NCI-H345 (cell line): ENCODE measurements around the gene JMJD1C.
"Not testable (repeated sequence)": the region's sequence is repeated elsewhere in the genome, so short reads cannot be mapped to it uniquely, and the experiment has no call there.

Experiments
- DNase-seq: peaks from one replicate; lab custom pipeline; 2025; lab: John Stamatoyannopoulos, UW

JMJD1C gene

DNA sequence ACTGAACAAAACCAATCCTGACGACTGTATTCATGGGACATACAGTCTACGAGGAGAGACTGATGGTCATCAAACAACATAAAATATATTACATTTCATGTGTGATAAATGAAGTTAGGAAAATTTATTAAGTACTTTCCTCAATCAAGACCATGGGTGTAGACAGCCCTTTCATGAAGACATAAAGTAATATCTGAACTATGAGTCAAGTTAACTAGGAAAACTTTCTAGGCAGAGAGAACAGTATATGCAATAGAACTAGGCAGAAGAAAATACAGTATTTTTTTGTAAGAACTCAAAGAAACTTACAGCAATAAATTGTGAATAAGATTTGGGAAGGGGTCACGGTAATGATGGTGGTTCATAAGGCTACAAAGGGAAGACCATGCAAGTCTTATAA, 112.8 kb downstream of the JMJD1C start:
- DNase-seq: no peak

DNA sequence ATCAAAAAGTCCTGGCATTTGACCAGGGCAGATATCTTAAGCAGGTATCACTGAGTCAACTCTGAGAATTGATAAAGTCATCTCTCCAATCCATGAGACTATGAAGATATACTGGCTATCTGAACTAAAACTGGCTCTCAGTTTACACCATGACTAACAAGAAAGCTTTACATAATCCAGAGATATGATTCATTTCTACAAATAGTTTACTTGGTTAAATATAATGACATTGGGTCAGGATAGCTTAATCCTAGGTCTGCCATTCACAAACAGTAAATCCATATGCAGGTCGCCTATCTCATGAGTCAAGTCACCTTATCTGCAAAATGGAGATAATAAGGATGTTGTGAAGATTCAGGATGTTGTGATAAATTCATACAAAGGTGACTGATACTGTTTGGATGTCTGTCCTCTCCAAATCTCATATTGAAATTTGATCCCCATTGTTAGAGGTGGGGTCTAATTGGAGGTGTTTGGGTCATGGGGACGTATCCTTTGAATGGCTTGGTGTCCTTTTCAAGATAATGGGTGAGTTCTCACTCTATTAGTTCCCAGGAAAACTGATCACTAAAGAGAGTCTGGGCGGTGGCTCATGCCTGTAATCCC, 117.4 kb downstream of the JMJD1C start:
- DNase-seq: no peak

DNA sequence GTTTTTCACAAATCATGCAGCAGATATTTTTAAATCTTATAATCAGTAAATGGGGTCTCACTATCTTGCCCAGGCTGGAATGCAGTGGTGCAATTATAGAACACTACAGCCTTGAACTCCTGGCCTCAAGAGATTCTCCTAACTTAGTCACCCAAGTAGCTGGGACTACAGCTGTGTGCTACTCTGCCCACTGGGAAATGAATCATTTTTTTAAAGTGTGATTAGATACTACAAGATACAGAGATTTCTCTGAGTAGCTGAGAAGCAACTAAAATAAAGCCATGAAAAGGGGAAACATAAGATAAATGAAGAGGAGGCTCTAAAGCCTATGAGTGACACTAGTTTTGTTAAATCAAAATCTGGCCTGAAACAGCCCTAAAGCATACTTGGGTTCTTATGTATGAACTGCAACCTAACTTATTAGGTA, 119.7 kb downstream of the JMJD1C start:
- no peak for DNase-seq

DNA sequence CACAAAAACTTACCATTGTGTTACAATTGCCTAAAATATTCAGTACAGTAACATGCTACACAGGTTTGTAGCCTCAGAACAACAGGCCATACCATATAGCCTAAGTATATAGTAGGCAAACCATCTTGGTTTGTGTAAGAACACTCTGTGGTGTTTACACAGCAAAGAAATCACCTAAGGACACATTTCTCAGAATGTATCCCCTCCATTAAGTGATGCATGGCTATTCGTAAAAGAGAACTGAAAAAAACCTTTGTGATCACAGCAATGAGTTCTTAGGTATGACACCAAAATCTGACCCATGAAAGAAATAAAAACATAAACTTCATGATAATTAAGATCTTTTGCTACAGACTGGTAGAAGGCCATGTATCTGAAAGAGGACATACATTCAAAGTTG, 121.5 kb downstream of the JMJD1C start:
- no peak for DNase-seq

DNA sequence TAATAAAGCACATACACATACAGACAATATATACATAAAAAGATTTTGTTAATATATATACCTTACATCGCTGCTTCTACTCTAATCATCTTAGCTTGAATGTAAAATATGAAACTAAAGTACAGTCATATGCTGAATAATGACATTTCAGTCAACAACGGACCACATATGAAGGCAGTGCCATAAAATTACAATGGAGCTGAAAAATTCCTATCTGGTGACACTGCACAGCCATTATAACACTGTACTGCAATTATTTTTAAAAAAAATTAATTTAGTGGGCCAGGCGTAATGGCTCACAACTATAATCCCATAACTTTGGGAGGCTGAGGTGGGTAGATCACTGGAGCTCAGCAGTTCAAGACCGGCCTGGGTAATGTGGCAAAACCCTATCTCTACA, 122.3 kb downstream of the JMJD1C start:
- no peak for DNase-seq

DNA sequence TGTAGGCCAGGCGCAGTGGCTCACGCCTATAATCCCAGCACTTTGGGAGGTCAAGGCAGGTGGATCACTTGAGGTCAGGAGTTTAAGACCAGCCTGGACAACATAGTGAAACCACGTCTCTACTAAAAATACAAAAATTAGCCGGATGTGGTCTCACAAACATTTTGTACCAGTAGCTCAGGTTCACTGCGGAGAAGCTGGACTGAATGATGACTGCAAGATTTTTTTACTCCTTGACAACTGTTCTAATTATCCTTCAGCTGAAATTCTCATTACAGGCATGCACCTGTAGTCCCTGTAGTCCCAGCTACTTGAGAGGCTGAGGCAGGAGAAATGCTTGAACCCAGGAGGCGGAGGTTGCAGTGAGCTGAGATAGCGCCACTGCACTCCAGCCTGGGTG, 126.1 kb downstream of the JMJD1C start:
- DNase-seq: not testable (repeated sequence)

DNA sequence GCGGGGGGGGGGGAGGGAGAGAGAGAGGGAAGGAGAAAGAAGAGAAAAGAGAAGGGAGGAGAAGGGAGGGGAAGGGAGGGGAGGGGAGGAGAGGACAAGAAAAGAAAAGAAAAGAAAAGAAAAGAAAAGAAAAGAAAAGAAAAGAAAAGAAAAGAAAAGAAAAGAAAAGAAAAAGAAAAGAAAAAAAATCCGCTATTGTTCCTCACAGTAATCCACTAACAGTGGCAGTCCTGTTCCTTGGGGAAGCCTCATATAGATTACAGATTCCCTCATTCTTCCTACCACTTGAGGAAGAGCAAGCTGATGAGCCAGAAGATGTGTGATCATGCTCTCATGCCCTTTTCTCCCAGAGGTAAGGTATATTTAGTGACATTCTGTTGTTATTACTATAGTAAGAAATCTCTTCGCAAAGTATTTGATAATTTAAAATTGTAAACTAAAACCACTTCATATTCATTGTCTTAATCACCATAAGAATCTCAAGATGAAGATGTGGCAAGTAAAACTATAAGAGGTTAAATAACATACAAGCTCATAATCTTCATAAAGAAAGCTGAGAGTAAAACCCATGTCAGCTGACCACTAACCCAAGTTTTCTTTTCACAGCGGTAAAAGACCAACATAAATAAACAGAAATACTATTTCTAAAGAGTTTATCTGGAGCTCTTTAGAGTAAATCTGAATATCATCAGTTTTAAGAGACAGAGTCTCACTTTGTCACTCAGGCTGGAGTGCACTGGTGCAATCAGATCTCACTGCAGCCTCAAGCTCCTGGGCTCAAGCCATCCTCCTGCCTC, 128.1 kb downstream of the JMJD1C start:
- no peak for DNase-seq

DNA sequence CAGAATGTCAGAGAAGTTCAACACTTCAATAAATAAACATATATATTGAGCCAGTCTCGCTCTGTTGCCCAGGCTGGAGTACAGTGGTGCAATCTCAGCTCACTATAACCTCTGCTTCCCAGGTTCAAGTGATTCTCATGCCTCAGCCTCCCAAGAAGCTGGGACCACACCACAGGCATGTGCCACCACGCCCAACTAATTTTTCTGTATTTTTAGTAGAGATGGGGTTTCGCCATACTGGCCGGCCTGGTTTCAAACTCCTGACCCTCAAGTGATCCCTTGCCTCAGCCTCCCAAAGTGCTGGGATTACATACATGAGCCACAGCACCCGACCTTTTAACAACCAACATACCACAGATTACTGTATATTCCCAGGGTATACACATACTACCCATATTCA, 134.2 kb downstream of the JMJD1C start:
- DNase-seq: no peak

DNA sequence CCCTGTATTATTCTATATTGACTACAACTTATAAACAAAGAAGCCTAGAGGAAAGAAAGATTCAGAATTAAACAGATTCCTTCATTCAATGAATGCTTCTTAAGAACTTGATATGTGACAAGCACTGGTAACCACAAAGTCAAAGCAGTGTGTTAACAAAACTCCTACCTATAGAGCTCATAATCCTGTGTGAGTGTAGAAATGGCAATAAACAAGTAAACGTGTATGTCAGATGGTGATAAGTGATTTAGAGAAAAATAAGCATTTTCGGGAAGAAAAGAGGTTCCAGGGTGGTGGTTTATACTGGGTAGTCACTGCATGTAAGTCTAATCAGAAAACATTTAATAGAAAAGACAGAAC, 141.3 kb downstream of the JMJD1C start:
- DNase-seq: no peak

DNA sequence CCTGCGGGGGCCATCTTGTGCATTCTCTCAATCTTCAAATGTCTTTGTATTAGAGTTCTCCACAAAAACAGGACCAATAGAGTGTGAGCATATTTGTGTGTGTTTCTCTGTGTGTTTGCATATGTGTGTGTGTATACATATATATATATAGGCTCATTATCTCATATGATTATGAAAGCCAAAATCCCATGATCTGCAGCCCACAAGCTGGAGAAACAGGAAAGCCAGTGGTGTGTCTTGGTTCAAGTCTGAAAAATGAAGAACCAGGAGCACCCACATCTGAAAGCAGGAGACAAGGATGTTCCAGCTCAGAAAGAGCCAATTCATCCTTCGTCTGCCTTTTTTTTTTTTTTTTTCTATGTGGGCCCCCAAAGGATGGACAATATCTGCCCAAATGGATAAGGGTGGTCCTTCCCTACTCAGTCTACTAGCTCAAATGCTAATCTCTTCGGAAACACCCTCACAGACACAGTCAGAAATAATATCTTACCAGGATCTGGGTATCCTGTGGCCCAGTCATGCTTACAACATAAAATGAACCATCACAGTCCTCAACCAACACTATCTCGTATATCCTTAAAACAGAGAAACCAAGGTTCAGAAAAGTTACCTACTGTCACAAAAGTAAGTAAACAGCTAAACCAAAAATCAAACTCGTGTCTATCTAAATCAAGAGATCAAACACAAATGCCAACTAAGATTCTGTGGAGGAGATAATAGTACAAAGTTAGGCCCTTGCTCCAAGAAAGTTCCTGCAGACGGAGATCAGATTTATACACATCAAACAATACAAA, 141.9 kb downstream of the JMJD1C start:
- no peak for DNase-seq

DNA sequence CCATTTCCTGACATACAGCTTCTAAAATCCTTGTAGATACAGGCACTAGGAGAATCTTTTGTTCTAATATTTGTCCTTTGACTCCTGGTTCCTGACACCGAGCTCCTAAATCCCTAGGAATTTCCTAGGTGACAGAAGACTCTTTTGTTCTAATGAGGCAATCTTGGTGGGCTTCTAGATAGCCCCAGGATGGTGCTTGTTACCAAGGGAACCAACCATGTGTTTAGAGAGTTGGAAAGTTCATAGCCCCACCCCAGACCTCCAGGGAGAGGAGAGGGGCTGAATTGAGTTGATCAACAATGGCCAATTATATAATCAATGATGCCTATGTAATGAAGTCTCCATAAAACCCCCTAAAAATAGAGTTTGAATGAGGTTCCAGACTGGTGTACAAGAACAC, 145.1 kb downstream of the JMJD1C start:
- no peak for DNase-seq

DNA sequence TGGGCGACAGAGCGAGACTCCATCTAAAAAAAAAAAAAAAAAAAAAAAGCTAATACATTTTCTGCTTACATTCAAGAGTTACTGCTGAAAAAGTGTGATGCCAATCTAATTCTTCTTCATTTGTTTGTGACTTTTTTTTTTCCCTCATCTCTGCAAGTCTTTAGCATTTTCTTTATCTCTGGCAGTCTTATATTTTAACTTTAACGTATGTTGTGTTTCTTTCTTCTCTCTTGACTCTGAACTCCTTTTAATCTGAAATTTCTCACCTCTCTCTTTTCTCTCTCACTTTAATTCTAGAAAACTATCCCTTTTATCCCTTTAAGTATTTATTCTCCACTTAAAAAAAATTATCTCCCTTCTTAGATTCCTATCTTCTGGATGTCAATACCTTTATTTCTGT, 146.5 kb downstream of the JMJD1C start:
- no peak for DNase-seq

DNA sequence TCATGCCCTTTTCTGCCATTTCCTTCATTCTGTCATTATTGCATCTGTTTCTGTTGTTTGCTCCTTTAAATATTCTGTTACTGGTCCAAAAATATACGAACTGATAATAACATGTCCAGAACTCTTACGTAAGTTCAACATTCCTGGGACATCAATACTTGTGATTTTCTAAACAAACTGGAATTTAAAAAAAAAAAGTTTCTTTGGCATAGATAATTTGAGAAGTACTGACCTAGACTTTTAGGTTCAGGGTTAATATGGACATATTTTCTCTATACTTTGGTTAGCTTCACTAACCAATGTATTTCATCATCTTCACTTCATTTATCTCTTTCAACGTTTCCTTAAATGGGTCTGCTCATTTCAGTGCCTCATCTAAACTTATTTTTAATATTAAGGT, 147.3 kb downstream of the JMJD1C start:
- DNase-seq: no peak

DNA sequence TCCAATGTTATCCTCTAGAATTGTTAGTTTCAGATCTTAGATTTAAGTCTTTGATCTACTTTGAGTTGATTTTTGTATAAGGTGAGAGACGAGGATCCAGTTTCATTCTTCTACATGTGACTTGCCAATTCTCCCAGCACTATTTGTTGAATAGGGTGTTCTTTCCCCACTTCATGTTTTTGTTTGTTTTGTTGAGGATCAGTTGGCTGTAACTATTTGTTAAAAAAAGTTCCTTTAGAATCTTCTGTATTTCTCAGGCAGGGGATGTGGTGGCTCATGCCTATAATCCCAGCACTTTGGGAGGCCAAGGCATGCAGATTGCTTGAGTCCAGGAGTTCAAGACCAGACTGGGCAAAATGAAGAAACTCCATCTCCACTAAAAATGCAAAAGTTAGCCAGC, 151.8 kb downstream of the JMJD1C start:
- DNase-seq: no peak

DNA sequence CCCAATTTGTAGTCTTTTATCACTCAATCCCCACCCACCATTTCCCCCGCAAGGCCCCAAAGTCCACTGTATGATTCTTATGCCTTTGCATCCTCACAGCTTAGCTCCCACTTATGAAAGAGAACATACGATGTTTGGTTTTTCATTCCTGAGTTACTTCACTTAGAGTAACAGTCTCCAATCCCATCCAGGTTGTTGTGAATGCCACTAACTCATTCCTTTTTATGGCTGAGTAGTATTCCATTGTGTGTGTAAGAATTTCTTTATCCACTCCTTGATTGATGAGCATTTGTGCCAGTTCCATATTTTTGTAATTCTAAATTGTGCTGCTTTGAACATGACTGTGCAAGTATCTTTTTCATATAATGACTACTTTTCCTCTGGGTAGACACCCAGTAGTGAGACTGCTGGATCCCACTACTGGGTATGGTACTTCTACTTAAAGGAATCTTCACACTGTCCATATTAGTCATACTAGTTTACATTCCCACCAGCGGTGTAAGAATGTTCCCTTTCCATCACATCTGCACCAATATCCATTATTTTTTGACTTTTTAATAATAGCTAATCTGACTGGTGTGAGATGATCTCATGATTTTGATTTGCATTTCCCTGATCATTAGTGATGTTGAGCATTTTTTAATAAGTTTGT, 152.6 kb downstream of the JMJD1C start:
- no peak for DNase-seq

DNA sequence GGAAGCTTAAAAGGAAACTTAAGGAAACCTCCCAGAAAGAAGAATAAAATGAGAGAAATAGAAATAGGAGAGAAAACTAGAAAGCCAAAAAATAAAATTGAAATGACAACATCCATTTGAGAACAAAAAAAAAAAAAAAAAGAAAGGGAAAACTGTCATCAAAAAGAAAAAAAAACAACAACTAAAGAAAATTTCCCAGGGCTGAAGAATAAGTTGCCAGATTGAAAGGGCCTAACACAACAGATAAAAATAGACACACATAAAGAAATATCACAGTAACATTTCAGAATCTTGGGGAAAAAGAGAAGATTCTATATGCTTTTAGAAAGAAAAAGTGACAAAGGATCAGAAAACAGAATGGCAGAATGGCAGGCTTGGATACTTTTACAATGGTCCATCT, 157.1 kb downstream of the JMJD1C start:
- DNase-seq: no peak

DNA sequence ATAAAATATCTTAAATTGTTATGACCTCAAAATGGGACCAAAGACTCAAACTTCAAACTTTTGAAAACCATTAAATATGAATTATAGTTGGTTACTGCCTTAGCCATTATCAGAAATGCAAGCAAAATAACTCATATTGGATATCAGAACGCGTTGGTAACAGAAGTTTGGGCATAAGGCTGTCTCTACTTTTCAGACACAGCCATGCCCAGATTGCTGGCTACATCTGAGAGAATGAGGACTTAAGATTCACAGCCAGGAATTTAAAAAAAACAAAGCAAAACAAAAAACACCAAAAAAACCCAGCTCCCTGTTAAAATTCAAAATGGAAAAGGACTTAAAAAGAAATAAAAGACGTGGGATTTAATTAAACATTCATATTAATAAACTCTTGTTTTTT, 161.6 kb downstream of the JMJD1C start:
- no peak for DNase-seq

DNA sequence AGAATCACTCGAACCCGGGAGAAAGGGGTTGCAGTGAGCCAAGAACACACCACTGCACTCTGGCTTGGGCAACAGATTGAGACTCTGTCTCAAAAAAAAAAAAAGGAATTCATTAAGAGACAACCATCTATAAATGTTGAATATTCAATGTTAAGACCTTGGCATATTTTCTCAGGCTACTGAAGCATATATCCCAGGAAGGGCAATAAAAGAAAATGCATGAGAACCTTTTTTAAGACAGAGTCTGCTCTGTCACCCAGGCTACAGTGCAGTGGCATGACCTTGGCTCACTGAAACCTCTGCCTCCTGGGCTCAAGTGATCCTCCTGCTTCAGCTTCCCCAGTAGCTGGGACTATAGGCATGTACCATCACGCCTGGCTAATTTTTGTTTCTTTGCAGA, 165.0 kb downstream of the JMJD1C start:
- DNase-seq: no peak

DNA sequence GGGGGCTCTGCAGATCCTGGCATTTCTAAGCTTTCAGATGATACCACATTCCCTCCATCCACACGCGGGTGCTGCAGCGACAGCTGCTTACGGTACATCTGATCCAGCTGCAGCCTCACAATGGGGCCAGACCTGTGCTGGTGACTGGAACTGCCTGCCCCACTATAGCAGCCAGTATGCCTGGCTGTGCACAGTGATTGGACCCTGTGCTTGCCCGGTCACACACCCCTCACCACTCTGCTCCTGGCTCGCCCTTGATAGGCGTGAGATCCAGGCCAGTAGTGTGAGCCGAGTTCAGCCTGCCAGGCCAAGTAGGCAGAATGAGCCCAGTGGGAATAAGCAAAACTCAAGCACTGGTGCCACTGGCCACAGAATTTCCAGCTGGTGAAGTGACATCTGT, 167.8 kb downstream of the JMJD1C start:
- no peak for DNase-seq

DNA sequence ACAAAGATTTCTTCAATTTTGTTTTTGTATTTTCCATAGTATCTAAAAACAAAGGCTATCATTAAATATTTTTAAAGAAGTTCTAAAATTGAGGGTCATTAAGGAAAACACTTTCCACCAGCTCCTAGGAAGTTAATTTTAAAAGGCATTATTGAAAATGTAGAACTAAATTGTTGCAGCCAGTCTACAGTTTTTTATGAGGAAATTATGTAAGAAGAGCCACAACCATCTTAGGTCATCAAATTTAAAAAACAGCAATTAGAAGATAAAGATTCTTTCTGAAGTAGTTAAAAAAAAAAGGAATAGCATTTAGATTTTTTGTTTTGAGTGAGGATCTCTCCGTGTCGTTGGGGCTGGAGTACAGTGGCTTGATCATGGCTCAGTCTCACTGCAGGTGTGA, 171.0 kb downstream of the JMJD1C start:
- DNase-seq: no peak

DNA sequence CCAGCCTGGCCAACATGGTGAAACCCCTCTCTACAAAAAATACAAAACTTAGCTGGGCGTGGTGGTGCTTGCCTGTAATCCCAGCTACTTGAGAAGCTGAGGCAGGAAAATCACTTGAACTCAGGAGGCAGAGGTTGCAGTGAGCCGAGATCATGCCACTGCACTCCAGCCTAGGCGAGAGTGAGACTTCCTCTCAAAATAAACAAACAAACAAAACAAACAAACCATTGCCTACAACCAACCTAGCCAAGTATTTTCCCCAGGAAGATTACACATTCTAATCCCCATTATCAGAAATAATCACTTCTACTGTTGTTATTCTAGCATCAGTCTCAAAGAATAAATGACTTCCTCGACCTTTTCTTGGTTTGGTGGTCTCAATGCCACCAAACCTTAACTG, 172.9 kb downstream of the JMJD1C start:
- not testable (repeated sequence) for DNase-seq

DNA sequence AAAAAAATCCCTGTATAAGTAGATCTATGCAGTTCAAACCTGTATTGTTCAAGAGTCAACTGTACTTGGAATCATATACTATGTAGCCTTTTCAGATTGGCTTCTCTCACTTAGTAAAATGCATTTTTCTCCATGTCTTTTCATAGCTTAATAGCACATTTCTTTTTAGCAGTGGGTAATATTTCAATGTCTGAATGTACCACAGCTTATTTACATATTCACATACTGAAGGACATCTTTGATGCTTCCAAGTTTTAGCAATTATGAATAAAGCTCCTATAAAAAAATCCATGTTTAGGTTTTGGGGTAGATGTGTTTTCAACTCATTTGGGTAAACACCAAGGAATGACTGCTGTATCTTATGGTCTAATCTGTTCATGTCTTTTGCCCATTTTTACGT, 177.6 kb downstream of the JMJD1C start:
- no peak for DNase-seq
